LoVo (cell line): ENCODE results near the gene SASS6.
"Not testable (repeated sequence)": the region's sequence is repeated elsewhere in the genome, so short reads cannot be mapped to it uniquely, and the experiment has no call there.

Source experiments
- DNase-seq: peaks from one replicate; pipeline ENCODE4 v3.0.0-alpha.2; 2016; ENCODE audit warnings: low spot score

Gene SASS6

DNA sequence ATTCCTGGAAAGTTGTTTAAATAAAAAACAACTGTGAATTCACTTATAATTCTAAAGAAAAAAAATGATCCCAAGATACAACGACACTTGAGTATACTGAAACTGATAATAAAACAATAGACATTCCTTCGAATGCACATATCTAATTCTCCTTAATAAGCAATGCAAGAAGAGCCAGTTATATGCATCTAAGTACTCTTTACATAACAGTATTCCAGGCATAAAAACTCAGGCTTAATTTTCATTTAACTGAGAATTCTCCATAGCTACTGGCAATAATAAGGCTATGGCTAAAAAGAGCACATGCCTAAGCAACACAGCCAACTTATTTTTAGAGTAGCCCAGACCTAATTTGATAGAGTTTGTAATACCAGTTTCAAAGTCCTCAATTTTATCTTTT, 31.2 kb downstream of the SASS6 start:
- no peak for DNase-seq

DNA sequence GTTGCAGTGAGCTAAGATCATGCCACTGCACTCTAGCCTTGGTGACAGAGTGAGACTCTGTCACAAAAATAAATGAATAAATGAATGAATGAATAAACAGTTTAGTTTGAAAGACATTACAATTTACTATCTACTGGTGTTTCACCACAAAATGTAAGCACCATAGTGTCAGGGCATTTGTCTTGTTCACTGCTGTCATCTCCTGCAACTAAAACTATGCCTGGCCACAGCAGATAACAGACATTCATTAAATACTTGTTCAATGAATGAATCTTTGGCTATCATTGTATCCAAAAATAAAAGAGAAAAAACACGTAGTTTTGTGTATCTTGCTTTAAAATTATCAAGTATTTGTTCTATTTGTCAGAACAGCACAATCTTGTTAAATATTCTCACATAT, 32.5 kb downstream of the SASS6 start:
- no peak for DNase-seq

DNA sequence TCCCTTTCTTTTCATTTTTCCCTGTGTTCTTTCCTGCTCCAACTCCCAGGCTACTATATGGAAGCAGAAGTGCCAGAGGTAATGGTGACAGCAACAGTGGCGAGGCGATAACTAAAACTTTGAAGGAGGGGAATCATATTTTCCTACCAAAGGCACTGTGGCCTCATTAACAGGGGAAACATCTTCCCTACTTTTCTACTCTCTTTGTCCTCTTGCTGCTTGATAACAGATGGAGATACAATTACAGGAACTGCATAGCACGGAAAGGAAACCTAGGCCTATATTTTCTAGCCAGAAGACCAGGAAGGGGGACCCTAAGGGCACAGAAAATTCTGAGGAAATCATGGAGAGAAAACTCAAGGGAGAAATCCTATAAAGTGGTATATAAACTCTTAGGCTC, 42.3 kb downstream of the SASS6 start:
- DNase-seq = no peak

DNA sequence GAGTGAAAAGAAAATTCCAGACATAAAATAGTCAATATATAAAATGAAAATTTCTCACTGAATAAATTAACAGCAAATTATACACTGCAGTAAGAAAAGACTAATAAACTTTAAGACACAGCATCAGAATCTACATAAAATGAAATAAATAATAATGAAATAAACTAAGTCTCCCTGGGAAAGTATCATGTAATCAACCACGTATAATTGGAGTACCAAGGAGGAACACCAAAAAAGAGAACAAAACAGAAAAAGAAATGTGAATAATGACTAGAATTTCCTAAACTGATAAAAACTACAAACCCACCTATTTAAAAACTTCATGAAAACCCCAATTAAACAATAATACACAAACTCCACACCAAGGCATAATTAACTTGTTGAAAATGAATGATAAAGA, 43.6 kb downstream of the SASS6 start:
- no peak for DNase-seq

DNA sequence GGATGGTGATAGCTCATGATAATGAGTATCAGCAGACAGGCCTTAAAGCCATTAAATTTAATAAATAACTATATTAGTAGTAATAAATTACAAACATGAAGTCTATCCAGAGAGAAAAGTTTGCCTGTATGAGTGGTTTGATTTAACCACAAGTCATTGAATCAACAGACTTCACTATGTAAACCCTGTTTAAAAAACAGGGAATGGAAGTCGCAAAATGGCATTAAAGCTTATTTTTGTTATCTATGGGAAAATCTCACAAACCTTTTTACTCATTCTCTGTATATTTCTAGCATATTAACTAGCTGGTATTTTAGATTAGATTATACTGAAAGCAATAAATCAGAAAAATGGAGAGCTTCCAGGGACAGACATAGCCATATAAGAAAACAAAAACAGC, 45.3 kb downstream of the SASS6 start:
- DNase-seq = no peak

DNA sequence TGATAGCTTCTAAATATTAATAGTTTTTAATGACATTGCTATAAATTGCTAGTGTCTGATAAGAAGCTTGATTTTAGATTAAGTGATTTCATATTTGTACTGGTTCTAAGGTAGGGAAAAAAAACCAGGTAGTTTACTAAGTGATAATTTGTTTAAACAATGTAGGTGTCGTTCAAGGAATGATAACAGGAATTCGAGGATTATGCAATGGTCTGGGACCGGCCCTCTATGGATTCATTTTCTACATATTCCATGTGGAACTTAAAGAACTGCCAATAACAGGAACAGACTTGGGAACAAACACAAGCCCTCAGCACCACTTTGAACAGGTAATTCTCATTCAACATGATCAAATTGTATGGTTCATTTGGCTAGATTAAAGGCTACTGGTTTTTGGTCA, 52.4 kb downstream of the SASS6 start:
- no peak for DNase-seq

DNA sequence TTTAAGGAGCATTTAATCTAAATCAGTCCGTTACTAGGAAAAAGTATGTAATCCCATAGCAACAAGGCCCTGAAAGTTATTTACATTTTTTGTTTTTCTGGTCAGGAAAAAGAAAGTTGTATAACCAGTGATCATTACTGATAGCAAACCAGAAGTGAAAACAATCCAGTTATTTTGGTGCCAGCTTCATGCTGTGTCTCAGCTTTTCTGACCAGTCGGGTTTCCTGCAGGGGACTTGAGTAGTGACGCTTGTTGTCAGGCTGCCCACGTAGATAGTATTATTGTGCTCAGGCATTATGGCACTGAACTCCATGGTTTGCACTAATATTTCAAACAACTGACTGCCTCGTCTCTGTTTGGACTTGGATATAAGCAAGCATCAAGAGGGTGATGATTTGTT, 55.2 kb downstream of the SASS6 start:
- DNase-seq = no peak

DNA sequence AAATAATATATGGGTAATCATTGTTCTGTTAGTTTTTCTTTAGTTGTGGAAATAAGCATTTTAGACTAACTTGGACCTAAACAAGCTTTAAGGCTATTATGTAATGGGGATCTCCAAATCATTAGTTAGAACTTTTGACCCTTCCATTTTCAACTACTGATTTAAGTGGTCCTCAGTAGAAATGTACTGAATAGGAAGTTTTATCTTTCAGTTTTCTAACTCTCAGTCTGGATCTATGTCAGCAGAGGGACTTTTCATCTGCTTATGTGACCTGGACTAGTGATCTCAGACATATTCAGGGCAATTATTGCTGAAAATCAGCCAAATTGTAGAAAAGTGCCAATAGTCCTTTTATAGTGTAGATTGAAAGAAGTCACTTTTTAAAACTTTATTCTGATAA, 56.0 kb downstream of the SASS6 start:
- DNase-seq = no peak

DNA sequence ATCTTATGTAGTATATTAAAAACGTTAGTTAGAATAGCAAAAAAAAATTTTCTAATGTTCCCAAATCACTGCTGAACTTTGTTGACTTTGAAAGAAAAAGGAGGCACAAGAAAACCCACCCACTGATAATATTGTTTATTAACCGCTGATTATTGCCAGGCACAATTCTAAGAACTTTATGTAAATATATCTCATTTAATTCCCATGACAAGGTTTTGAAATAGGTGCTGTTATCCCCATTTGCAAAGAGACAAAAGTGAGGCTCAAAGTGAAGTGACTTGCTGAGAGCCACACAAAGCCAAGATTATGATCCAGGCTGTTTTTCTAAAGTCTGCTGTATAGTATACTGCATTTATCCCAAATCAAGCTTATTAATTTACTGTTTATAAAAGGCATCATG, 56.4 kb downstream of the SASS6 start:
- DNase-seq = no peak

DNA sequence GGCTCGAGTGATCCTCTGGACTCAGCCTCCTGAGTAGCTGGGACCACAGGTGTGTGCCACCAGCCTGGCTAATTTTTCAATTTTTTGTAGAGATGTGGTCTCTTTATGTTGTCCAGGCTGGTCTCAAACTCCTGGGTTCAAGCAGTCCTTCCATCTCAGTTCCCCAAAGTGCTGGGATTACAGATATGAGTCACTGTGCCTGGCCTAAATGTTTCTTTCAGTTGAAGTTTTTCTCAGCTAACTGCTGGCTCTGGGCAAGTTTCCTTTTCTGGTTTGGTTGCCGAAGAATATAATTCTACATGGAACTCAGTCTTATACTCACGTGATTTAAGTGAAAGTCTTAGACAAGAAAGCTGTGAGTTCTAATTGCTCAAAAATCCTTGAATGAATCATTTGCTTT, 57.0 kb downstream of the SASS6 start:
- DNase-seq = no peak

DNA sequence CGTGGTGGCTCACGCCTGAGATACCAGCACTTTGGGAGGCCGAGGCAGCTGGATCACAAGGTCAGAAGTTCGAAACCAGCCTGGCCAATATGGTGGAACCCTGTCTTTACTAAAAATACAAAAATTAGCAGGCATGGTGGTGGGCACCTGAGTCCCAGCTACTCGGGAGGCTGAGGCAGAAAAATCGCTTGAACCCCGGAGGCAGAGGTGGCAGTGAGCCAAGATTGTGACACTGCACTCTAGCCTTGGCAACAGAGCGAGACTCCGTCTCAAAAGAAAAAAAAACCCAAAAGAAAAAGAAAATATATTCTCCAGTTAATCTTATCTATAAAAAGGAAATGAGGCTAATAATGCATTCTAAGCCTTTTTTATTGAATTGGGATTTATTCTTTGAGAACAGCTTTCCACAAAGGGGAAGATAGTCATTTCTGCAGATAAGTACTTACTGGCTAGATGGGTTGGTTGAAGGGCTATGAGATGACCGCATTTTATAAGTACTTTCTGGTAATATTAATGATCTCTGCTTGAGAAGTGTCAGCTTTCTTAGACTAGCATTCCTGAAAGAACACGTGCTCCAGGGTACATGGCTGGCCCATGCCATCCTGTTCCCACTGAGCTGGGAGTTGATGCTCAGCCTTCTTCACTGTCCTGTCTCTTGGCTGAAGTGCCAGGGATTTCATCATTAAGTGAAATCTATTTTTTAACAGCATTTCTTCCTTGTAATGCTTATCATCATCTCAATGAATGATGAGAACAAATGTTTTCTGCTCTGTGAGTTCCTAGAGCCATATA, 57.9 kb downstream of the SASS6 start:
- no peak for DNase-seq

DNA sequence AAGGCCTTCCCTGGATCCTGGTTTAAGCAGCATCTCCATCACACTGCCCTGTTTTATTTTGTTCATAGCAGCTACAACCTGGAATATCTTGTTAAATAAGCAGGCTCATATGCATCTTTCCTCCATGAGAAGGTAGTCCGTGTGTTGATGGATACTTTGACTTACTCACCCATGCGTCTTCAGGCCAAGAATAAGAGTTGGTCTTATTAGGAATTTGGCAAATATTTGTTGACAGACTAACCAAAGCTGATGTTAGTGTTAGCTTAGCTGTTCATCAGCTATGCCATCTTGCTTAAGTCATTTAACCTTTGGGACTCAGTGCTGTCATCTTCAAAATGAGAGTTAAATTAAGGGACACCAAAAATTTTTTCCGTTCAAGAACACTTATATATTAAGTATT, 59.2 kb downstream of the SASS6 start:
- DNase-seq = no peak

DNA sequence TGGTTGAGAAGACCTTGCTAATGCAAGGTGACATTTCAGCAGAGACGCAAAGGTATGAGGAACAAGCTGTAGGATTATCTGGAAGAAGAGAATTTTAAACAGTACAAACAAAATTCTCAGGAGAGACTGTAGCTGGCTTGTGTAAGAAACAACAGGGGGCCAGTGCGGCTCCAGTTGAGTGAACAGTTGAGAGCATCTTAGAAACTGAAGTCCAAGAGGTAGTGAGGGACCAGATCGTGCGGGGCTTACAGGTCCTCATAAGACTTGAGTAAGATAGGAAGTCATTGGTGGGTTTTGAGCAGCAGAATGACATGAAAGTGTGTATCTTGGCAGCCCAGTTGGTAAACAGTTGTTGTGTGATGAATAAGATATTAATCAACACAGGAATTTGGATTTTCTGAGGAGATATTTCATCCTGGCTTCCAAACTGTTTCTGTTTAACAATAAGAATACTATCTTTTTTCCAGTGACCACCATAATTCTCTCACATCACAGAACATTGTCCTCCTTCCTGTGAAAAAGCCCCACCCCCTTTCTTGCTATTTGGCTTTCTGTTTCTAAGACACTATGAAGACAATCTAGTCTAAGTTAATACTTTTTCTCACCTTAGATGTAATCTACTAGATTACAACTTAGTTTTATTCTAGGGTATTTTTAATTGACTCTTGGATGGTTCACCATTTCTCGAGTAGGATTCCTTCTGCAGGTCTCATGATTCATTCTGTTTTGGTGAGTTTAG, 62.4 kb downstream of the SASS6 start:
- DNase-seq = no peak

DNA sequence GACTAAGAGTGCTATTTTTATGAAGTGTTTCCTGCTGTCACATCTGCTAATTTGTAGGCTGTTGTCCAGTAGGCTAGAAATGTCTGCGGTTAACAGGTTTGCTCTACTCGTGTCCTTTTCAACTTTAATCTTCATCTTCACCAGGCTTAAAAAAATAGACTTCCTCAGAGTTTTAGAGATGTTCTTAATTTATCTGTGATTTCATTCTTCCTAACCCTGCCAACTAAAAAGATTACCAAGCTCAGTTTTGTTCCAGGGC, 66.8 kb downstream of the SASS6 start:
- no peak for DNase-seq

DNA sequence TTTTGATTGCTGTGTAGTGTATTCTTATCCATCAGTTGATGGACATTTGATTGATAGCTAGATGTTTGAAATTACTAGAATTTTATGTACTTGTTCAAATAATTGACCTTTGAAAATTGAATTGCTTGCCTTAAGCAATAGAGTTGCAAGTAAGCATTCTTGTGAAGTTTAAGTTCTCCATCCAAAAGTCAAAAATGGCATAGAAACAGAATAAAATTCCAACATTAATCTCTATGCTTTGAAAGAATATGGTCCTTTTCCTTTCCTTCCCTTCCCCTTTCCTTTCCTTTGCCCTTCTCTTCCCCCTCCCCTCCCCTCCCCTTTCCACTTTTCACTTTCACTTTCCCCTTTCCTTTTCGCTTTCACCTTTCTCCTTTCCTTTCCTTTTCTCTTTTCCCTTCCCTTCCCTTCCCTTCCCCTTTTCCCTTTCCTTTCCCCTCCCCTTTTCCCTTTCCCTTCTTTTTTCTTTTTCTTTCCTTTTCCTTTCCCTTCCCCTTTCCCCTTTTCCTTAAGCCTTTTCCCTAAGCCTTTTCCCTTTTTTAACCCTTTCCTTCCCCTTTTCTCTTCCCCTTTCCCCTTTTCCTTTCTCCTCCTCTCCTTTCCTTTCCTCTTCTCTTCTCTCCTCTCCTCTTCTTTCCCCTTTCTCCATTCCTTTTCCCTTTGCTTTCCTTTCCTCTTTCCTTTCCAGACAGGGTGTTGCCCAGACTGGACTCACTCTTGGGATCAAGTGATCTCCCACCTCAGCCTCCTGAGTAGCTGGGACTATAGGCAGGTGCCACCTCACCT, 67.4 kb downstream of the SASS6 start:
- no peak for DNase-seq

DNA sequence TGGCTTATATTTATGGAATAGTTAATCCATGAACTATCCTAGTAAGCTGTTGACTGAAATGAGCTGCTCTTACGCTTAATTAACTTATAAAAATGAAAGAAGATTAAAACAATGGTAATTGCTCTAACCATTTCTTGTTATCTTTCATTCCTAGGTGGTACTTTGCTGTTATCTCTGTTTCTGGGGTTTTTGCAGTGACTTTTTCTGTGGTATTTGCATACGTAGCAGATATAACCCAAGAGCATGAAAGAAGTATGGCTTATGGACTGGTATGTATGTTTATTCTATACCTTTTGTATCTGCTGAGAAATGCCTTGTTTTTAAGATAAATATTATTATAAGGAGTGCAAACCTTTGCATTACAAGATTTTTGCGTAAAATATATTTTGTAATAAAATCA, 71.0 kb downstream of the SASS6 start:
- DNase-seq = no peak

DNA sequence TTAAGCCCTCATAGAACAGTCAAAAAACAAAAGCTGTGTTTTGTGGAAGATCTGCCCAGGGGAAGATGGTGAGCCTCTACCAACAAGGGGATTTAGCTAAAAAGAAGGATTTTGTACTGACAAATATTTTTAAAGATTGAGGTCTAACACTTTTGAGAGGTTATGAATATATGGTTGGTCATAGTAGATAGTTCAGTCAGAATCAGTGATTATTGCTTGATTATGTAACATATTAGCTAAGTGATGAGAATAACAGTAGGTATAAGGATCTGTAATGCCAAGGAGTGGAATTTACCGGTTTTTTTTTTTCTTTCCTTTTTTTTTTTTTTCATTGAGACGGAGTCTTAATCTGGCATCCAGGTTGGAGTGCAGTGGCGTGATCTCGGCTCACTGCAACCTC, 79.0 kb downstream of the SASS6 start:
- DNase-seq = no peak

DNA sequence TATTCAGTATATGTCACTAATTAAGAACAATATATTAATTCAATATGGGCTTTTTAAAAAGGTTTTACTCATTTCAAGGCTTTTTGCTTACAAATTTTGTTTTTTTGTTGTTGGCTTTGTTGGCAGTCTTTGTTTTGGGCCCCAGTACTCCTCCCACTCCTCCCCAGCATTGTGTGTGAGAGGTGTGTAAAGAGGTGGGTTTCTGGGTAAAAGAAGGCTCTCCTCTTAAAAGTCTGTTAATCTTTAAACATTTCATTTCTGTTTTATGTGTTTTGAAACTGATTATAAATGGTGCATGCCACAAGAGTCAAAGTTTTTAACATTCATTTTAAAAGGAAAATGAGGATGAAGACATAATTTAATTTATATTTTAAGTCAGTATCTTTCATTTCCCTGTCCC, 79.6 kb downstream of the SASS6 start:
- DNase-seq = no peak

DNA sequence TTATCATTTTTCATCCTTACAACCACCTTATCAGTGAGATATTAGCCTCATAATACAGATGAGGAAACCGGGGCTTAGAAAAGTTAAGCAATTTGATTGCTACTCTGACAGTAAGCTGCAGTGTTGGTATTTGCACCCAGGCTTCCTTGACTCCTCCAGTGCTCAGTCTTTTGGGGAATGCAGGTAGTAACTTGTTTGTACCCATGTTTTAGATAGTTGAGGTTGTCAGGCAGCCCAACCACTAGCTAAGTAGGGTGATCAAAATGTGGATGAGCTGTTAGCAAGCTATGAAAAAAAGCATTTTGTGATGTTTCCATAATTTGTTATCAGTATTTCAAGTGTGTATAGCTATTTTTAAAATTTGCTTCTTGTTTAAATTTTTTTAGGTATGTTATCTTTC, 80.8 kb downstream of the SASS6 start:
- no peak for DNase-seq

DNA sequence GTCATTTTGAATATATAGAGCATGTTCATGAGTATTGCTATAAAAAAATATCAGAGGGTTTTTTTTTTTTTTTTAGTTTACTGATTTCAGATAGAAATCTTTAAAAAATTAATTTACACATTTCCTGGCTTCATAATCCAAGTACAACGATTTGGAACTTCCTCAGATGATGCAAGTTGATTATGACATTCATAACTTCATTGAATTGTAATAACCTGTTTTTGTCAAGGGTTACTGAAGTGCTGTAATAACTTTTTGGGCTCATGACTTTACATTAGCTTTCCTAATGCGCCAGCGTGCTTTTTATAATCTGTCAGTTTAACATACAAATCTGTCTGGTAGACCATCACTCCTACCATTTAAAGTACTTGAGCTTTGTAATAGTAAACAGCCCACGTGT, 81.3 kb downstream of the SASS6 start:
- DNase-seq = no peak

DNA sequence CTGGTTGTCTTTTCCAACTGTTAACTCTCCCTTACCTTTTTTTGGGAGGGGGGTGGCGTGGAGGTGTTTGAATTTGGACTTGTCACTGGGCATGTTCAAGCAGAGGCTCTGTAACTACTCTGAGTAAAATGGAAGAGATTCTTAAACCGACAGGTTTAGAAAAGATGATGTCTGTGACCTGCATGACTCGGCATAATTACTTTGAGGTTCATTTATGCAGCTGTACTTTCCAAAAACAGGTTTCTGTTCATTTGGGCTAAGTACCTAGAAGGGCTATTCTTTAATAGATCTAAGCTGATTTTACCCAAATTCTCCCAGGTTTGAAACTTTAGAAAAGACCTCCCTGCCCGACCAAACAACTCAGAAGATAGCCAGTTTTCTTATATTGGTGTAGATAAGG, 82.6 kb downstream of the SASS6 start:
- DNase-seq = no peak

DNA sequence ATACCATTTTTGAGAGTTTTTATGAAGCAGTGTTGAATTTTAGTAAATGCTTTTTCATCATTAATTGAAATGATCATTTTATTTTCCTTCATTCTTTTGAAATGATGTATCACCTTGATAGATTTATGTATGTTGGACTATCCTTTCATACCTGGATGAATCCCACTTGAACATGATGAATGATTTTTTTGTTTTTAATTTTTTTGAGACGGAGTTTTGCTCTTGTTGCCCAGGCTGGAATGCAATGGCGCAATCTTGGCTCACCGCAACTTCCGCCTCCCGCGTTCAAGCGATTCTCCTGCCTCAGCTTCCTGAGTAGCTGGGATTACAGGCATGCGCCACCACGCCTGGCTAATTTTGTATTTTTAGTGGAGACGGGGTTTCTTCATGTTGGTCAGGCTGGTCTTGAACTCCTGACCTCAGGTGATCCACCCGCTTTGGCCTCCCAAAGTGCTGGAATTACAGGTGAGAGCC, 85.5 kb downstream of the SASS6 start:
- DNase-seq = not testable (repeated sequence)

DNA sequence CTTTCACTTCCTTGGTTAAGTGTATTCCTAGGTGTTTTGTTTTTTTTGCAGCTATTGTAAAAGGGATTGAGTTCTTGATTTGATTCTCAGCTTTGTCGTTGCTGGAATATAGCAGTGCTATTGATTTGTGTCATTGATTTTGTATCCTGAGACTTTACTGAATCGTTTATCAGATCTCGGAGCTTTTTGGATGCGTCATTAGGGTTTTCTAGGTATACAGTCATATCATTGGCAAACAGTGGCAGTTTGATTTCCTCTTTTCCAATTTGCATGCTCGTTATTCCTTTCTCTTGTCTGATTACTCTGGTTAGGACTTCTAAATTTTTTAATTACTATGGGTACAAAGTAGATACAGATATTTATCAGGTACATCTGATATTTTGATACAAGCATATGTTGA, 87.5 kb downstream of the SASS6 start:
- DNase-seq = no peak
